ENCODE measurements around the gene CAMK1D.
A peak's percentile ranks its signal among the peaks of the same experiment; 100 is the strongest.

CAMK1D gene

GRCh38 chr10:12792889-12793556 lies 443.7 kb downstream of the CAMK1D start:
- no peak overlapping the region for H3K4me3 Mint-ChIP-seq
- peaks cover 42% of the 10 kb centered on the region for H3K4me1 Mint-ChIP-seq
- no peaks in the 10 kb centered on the region for H3K9me3 Mint-ChIP-seq
- H3K36me3 Mint-ChIP-seq (ENCODE audit: low read depth) = peaks cover 14% of the 10 kb centered on the region
- H3K27me3 Mint-ChIP-seq (ENCODE audit: low read depth) = no peaks in the 10 kb centered on the region
- no peak for TF ChIP-seq CTCF (IDR thresholded peaks at IDR 0.05; ENCODE audit: unreplicated experiment in 3 of 3)
- peak overlapping the region in 1 of 3 experiments; percentile 36 for H3K27ac Mint-ChIP-seq

- peak overlapping the region in 1 of 3 experiments; percentile 23 for H3K4me3 Mint-ChIP-seq
- peaks cover 11% of the 10 kb centered on the region for H3K36me3 Mint-ChIP-seq (ENCODE audit: low read depth)
- H3K27ac Mint-ChIP-seq = peak overlapping the region; percentile 75 to 81 (median 76)
- H3K27me3 Mint-ChIP-seq (ENCODE audit: low read depth) = no peaks in the 10 kb centered on the region
- peaks cover 66% of the 10 kb centered on the region for H3K4me1 Mint-ChIP-seq
- no peak for TF ChIP-seq CTCF (IDR thresholded peaks at IDR 0.05; ENCODE audit: unreplicated experiment in 3 of 3)
- no peaks in the 10 kb centered on the region for H3K9me3 Mint-ChIP-seq
Observed at GRCh38 chr10:12795315-12796110, 446.2 kb downstream of the CAMK1D start.

GRCh38 chr10:12796401-12797160 lies 447.2 kb downstream of the CAMK1D start:
- H3K36me3 Mint-ChIP-seq (ENCODE audit: low read depth) = peaks cover 6% of the 10 kb centered on the region

GRCh38 chr10:12797471-12798262 lies 448.3 kb downstream of the CAMK1D start:
- peaks cover 78% of the 10 kb centered on the region for H3K4me1 Mint-ChIP-seq
- TF ChIP-seq CTCF (IDR thresholded peaks at IDR 0.05; ENCODE audit: unreplicated experiment in 3 of 3) = no peak
- H3K9me3 Mint-ChIP-seq = no peaks in the 10 kb centered on the region
- no peaks in the 10 kb centered on the region for H3K27me3 Mint-ChIP-seq (ENCODE audit: low read depth)
- H3K4me3 Mint-ChIP-seq = peak overlapping the region in 1 of 3 experiments; percentile 29
- peak overlapping the region in 2 of 3 experiments; percentile 66 to 76 for H3K27ac Mint-ChIP-seq
- H3K36me3 Mint-ChIP-seq (ENCODE audit: low read depth) = peaks cover 6% of the 10 kb centered on the region

More at GRCh38 chr10:12796401-12797160, 447.2 kb downstream of the CAMK1D start:
- Mint-ChIP-seq H3K4me3 (peak overlapping the region in 1 of 3 experiments; percentile 39), H3K4me1 (peaks cover 77% of the 10 kb centered on the region), H3K27ac (peak overlapping the region; percentile 75 to 81 (median 76)), H3K9me3 (no peaks in the 10 kb centered on the region), H3K27me3 (ENCODE audit: low read depth) (no peaks in the 10 kb centered on the region)
- no peak for TF ChIP-seq CTCF (IDR thresholded peaks at IDR 0.05; ENCODE audit: unreplicated experiment in 3 of 3)

- Mint-ChIP-seq H3K4me3 (no peak overlapping the region), H3K27ac (peak overlapping the region in 2 of 3 experiments; percentile 76 to 77), H3K9me3 (no peaks in the 10 kb centered on the region), H3K27me3 (ENCODE audit: low read depth) (no peaks in the 10 kb centered on the region), H3K36me3 (ENCODE audit: low read depth) (peaks cover under 1% of the 10 kb centered on the region), H3K4me1 (peaks cover 73% of the 10 kb centered on the region)
- no peak for TF ChIP-seq CTCF (IDR thresholded peaks at IDR 0.05; ENCODE audit: unreplicated experiment in 3 of 3)
Observed at GRCh38 chr10:12799144-12799543, 449.8 kb downstream of the CAMK1D start.
